Endothelial cell (in vitro differentiated cells): ENCODE measurements around the gene APELA. TPM values are rescaled to one million over a fixed set of nuclear protein-coding genes. Genes with fewer than 3 reads are reported as not detected.
"Not testable (repeated sequence)": the region's sequence is repeated elsewhere in the genome, so short reads cannot be mapped to it uniquely, and the experiment has no call there.

ENCODE experiments used
- DNase-seq: peaks from one replicate; pipeline ENCODE4 v3.0.0; 2021; ENCODE audit warnings: low spot score
- H3K27ac Mint-ChIP-seq: one replicate; pipeline ENCODE4 v1.8.0; 2021; ENCODE audit warnings: mixed read lengths, inconsistent platforms; ENCODE audit not compliant: unreplicated experiment
- H3K27me3 Mint-ChIP-seq: one replicate; pipeline ENCODE4 v1.8.0; 2021; ENCODE audit warnings: mild to moderate bottlenecking, moderate library complexity, mixed read lengths, inconsistent platforms; ENCODE audit not compliant: unreplicated experiment
- H3K36me3 Mint-ChIP-seq: one replicate; pipeline ENCODE4 v1.8.0; 2021; ENCODE audit warnings: mild to moderate bottlenecking, low read depth, mixed read lengths, inconsistent platforms; ENCODE audit not compliant: unreplicated experiment
- H3K4me1 Mint-ChIP-seq: one replicate; pipeline ENCODE4 v1.8.0; 2021; ENCODE audit warnings: mild to moderate bottlenecking, mixed read lengths, inconsistent platforms; ENCODE audit not compliant: unreplicated experiment
- H3K4me3 Mint-ChIP-seq: one replicate; pipeline ENCODE4 v1.8.0; 2021; ENCODE audit warnings: mild to moderate bottlenecking, mixed read lengths, inconsistent platforms; ENCODE audit not compliant: unreplicated experiment
- H3K9me3 Mint-ChIP-seq: one replicate; pipeline ENCODE4 v1.8.0; 2021; ENCODE audit warnings: mixed read lengths, inconsistent platforms; ENCODE audit not compliant: unreplicated experiment
- total RNA-seq: library from RNA; stranded (reverse); fragmentation: NEBNext Ultra II Directional; extraction: Animal tissue kit (Norgen Biotek cat#: 25700); gene quantifications from one replicate; pipeline ENCODE4 v1.2.1, GENCODE V29; 2021; ENCODE audit not compliant: unreplicated experiment
- TF ChIP-seq, protein P1 (sequence below): fragments of 200-600 bp; sonication (generic); IDR thresholded peaks from one replicate; pipeline ENCODE4 v1.5.0; 2021; ENCODE audit warnings: antibody characterized with exemption; ENCODE audit not compliant: unreplicated experiment

Gene APELA
- total RNA-seq, 1 donor from 2014 or later, result 0.85 TPM

DNA sequence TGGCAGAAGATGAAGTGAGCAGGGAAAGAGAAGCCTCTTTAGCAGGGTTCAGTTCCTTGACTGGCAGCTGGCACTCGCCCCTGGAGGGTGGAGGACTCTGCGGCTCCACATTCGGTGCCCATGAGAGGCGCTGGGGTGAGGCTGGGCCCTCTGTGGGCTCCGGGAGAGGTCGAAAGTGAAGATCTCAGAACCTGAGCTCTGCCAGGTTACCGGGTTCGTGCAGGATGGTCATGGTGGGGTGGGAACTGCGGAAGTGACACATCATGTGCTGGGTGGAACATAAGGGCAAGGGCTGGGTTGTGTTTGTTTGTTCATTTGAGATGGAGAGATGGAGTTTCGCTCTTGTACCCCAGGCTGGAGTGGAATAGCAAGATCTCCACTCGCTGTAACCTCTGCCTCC lies 56.3 kb downstream of the APELA start:
- peaks cover 5% of the 10 kb centered on the region for H3K27me3 Mint-ChIP-seq
- H3K4me3 Mint-ChIP-seq, result no peak overlapping the region
- TF ChIP-seq, protein P1, sequence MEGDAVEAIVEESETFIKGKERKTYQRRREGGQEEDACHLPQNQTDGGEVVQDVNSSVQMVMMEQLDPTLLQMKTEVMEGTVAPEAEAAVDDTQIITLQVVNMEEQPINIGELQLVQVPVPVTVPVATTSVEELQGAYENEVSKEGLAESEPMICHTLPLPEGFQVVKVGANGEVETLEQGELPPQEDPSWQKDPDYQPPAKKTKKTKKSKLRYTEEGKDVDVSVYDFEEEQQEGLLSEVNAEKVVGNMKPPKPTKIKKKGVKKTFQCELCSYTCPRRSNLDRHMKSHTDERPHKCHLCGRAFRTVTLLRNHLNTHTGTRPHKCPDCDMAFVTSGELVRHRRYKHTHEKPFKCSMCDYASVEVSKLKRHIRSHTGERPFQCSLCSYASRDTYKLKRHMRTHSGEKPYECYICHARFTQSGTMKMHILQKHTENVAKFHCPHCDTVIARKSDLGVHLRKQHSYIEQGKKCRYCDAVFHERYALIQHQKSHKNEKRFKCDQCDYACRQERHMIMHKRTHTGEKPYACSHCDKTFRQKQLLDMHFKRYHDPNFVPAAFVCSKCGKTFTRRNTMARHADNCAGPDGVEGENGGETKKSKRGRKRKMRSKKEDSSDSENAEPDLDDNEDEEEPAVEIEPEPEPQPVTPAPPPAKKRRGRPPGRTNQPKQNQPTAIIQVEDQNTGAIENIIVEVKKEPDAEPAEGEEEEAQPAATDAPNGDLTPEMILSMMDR, result no peak
- H3K4me1 Mint-ChIP-seq, result peaks cover 7% of the 10 kb centered on the region
- H3K36me3 Mint-ChIP-seq, result no peaks in the 10 kb centered on the region
- no peaks in the 10 kb centered on the region for H3K9me3 Mint-ChIP-seq
- H3K27ac Mint-ChIP-seq, result no peak overlapping the region
- DNase-seq, result no peak

DNA sequence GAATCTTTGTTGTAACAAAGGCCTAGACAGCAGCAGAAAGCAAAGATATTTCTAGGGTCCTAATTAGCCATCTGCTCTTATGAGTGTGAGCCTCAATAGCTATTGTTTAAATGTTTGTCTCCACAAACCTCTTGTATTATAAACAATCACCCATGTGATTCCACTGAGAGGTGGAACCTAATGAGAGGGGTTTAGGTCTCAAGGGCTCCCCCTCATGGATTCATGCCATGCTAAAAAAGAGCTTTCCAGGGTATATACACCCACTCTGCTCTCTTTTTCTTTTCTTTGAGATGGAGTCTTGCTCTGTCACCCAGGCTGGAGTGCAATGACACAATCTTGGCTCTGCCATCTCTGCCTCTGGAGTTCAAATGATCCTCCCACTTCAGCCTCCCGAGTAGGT lies 58.4 kb downstream of the APELA start:
- no peak overlapping the region for H3K4me3 Mint-ChIP-seq
- H3K9me3 Mint-ChIP-seq, result no peaks in the 10 kb centered on the region
- peaks cover 7% of the 10 kb centered on the region for H3K4me1 Mint-ChIP-seq
- DNase-seq, result peak; percentile 46
- no peak overlapping the region for H3K27ac Mint-ChIP-seq
- peaks cover 3% of the 10 kb centered on the region for H3K27me3 Mint-ChIP-seq
- no peaks in the 10 kb centered on the region for H3K36me3 Mint-ChIP-seq
- TF ChIP-seq, protein P1, result no peak

DNA sequence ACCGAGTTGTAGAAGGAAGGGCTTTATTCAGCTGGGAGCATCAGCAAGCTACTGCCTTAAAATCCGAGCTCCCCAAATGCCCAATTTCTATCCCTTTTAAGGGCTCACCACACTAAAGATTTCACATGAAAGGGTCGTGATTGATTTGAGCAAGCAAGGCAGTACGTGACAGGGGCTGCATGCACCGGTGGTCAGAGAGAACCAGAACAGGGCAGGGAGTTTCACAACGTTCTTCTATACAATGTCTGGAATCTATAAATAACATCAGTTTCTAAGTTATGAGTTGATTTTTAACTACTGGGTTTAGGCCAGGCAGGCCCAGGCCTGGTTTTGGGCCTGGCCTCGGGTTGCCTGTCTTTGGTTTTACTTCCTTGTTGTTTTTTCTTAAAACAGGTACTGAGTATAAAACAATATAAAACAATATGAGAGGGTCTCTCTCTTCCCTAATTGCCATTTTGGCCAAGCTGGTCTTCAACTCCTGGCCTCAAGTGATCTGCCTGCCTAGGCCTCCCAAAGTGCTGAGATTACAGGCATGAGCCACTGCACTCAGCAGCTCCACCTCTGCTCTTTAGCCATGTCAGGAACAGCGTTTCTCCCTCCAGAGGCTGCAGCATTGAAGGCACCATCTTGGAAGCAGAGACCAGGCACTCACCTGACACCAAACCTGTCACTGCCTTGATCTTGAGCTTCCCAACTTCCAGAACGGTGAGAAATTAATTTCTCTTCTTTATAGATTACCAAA lies 59.1 kb downstream of the APELA start:
- H3K27me3 Mint-ChIP-seq, DNase-seq, H3K9me3 Mint-ChIP-seq, H3K27ac Mint-ChIP-seq, H3K36me3 Mint-ChIP-seq, H3K4me3 Mint-ChIP-seq, H3K4me1 Mint-ChIP-seq: not testable (repeated sequence)

DNA sequence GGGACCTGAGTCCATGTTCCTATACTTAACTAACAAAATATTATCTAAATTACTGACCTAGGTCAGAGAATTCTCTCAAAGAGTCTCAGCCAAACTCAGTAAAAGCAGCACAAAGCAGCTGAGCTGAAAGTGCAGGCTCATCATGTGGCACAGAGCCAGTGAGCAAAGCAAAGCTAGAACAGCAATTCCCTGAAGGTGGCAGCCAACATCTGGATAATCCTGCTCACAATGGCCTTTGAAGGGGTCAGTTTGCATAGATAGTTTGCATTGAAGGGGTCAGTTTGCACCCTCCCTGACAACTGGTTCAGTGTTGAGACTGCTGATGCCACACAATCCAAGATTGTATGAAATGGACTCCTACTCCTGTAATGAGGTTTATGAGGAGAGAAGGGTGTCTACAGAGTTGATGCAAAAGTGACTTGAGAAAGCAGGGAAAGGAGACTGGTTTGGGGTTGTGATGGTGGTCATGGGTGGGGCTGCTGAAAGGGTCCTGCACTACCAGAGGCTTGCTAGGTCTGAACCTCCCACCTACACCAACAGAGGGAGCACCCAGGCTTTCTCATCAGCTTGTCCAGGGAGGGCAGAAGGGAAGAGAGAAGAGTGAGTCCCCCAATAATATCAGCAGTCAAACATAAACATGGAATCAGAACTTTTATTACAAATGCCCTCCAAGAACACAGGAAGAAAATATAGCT lies 60.7 kb downstream of the APELA start:
- TF ChIP-seq, protein P1, result no peak
- Mint-ChIP-seq H3K4me1 (no peaks in the 10 kb centered on the region), H3K27ac (no peak overlapping the region), H3K27me3 (peaks cover 4% of the 10 kb centered on the region), H3K9me3 (no peaks in the 10 kb centered on the region), H3K4me3 (no peak overlapping the region), H3K36me3 (no peaks in the 10 kb centered on the region)
- no peak for DNase-seq

DNA sequence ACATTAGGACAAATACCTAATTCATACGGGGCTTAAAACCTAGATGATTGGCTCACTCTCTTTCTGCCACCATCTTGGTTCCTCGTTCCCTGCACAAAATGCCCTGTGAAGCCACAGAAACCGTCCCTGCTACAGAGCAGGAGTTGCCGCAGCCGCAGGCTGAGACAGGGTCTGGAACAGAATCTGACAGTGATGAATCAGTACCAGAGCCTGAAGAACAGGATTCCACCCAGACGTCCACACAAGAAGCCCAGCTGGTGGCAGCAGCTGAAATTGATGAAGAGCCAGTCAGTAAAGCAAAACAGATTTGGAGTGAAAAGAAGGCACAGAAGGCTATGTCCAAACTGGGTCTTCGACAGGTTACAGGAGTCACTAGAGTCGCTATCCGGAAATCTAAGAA lies 66.2 kb downstream of the APELA start:
- TF ChIP-seq, protein P1, result no peak
- Mint-ChIP-seq H3K4me3 (no peak overlapping the region), H3K27me3 (peaks cover 2% of the 10 kb centered on the region), H3K4me1 (peaks cover 4% of the 10 kb centered on the region), H3K9me3 (no peaks in the 10 kb centered on the region), H3K27ac (no peak overlapping the region), H3K36me3 (no peaks in the 10 kb centered on the region)
- no peak for DNase-seq
